Right lobe of liver (tissue), 4 donors: ENCODE results near the gene NFASC.

Source experiments
- CTCF ChIP-seq, 4 donors: fragments of 200-600 bp in 3 of 4; fragments of 450-650 bp in 1 of 4; IDR thresholded peaks; one replicate each; pipeline versions ENCODE4 v1.5.1 to v1.8.0; 2016 to 2022; ENCODE audit warnings: antibody characterized with exemption in 4 of 4, mild to moderate bottlenecking in 2 of 4
- POLR2A ChIP-seq: fragments of 450-650 bp; IDR thresholded peaks from one replicate; pipeline ENCODE4 v1.6.1; 2017; ENCODE audit warnings: antibody characterized with exemption, mild to moderate bottlenecking
- donor health status: DM: no; HTN: no; CAD: no.
- donor health status: DM: no; HTN: no; CAD: no.
- donor health status: DM: no; HTN: yes; CAD: no.

- TF ChIP-seq CTCF (IDR thresholded peaks at IDR 0.05), result no peak
- TF ChIP-seq POLR2A, result no peak
These were observed 200.4 kb downstream of the NFASC start for GRCh38 chr1:205071028-205071409.
